HepG2 (cell line): ENCODE results near the gene SETD1B. TPM values are rescaled to one million over a fixed set of nuclear protein-coding genes. Genes with fewer than 3 reads are reported as not detected.

Experiments
- BORCS8-MEF2B ChIP-seq: sonication (generic); formaldehyde crosslinking; IDR thresholded peaks from 2 replicates; pipeline ENCODE4 v1.8.0; 2022; ENCODE audit warnings: mild to moderate bottlenecking, missing genetic modification reagents
- CAMTA2 ChIP-seq: sonication (generic); formaldehyde crosslinking; IDR thresholded peaks from 2 replicates; pipeline ENCODE4 v1.4.0; 2020; ENCODE audit warnings: mild to moderate bottlenecking, missing genetic modification reagents, borderline replicate concordance
- FLYWCH1 ChIP-seq: sonication (generic); formaldehyde crosslinking; IDR thresholded peaks from 2 replicates; pipeline ENCODE4 v1.8.1; 2023; ENCODE audit warnings: mild to moderate bottlenecking, missing genetic modification reagents
- FOXK2 ChIP-seq: fragments of 450-650 bp; IDR thresholded peaks from 2 replicates; pipeline ENCODE4 v1.6.1; 2016
- RFX3 ChIP-seq: IDR thresholded peaks from 2 replicates; pipeline ENCODE4 v1.6.1; 2016; ENCODE audit warnings: missing biosample characterization, missing genetic modification reagents
- TCF7 ChIP-seq: sonication (generic); IDR thresholded peaks from 2 replicates; pipeline ENCODE4 v1.6.1; 2016; ENCODE audit warnings: antibody characterized with exemption, low read depth
- ZC3H4 ChIP-seq: sonication (generic); formaldehyde crosslinking; IDR thresholded peaks from 2 replicates; pipeline ENCODE4 v1.4.0; 2020; ENCODE audit warnings: missing genetic modification reagents, borderline replicate concordance
- ZIK1 ChIP-seq: sonication (generic); formaldehyde crosslinking; IDR thresholded peaks from 2 replicates; pipeline ENCODE4 v1.5.0; 2020; ENCODE audit warnings: mild to moderate bottlenecking, low read depth, missing genetic modification reagents, borderline replicate concordance
- ZNF552 ChIP-seq: sonication (generic); formaldehyde crosslinking; IDR thresholded peaks from 2 replicates; pipeline ENCODE4 v1.9.0; 2022; ENCODE audit warnings: missing genetic modification reagents, mild to moderate bottlenecking, borderline replicate concordance
- ZNF670 ChIP-seq: sonication (generic); formaldehyde crosslinking; IDR thresholded peaks from 2 replicates; pipeline ENCODE4 v1.8.0; 2022; ENCODE audit warnings: mild to moderate bottlenecking, missing genetic modification reagents, borderline replicate concordance
- polyA plus RNA-seq, 8 experiments: library from polyadenylated mRNA; depleted of rRNA in 3 of 8; stranded (reverse) in 7 of 8; unstranded in 1 of 8; fragments of >200 nt; fragmentation: Illumina TruSeq in 4 of 8; extraction: Trizol in 4 of 8; gene quantifications; 2 replicates each; pipeline versions ENCODE4 v1.2.1 to v1.2.3, GENCODE V29; 2011 to 2016; ENCODE audit warnings: low read depth in 4 of 8, missing spikeins in 1 of 8, mixed read lengths in 1 of 8; ENCODE audit not compliant: insufficient read depth in 1 of 8
- total RNA-seq, 5 experiments: library from RNA; depleted of rRNA; stranded (reverse); fragments of >200 nt; fragmentation: Illumina TruSeq; extraction: Trizol; gene quantifications; 2 replicates each; pipeline ENCODE4 v1.2.3, GENCODE V29; 2016; ENCODE audit warnings: low read depth in 1 of 5
- TF ChIP-seq, protein P1 (sequence below): sonication (generic); formaldehyde crosslinking; IDR thresholded peaks from 2 replicates; pipeline ENCODE4 v1.4.0; 2020; ENCODE audit warnings: missing genetic modification reagents, borderline replicate concordance
- TF ChIP-seq, protein P2 (sequence below): sonication (generic); formaldehyde crosslinking; IDR thresholded peaks from 2 replicates; pipeline ENCODE4 v1.5.0; 2020; ENCODE audit warnings: missing genetic modification reagents
- TF ChIP-seq, protein P3 (sequence below): sonication (generic); formaldehyde crosslinking; IDR thresholded peaks from 2 replicates; pipeline ENCODE4 v1.8.0; 2022; ENCODE audit warnings: missing genetic modification reagents, mild to moderate bottlenecking, moderate library complexity, borderline replicate concordance
- TF ChIP-seq, protein P4 (sequence below): sonication (generic); formaldehyde crosslinking; IDR thresholded peaks from 2 replicates; pipeline ENCODE4 v1.5.1; 2020; ENCODE audit warnings: mild to moderate bottlenecking, missing genetic modification reagents

SETD1B gene
- total and polyA plus RNA-seq, 2 of the 13 experiments (the other 11 are each of a cell fraction or from before 2014, with no cell fraction given): 1.1 to 1.4 TPM

DNA sequence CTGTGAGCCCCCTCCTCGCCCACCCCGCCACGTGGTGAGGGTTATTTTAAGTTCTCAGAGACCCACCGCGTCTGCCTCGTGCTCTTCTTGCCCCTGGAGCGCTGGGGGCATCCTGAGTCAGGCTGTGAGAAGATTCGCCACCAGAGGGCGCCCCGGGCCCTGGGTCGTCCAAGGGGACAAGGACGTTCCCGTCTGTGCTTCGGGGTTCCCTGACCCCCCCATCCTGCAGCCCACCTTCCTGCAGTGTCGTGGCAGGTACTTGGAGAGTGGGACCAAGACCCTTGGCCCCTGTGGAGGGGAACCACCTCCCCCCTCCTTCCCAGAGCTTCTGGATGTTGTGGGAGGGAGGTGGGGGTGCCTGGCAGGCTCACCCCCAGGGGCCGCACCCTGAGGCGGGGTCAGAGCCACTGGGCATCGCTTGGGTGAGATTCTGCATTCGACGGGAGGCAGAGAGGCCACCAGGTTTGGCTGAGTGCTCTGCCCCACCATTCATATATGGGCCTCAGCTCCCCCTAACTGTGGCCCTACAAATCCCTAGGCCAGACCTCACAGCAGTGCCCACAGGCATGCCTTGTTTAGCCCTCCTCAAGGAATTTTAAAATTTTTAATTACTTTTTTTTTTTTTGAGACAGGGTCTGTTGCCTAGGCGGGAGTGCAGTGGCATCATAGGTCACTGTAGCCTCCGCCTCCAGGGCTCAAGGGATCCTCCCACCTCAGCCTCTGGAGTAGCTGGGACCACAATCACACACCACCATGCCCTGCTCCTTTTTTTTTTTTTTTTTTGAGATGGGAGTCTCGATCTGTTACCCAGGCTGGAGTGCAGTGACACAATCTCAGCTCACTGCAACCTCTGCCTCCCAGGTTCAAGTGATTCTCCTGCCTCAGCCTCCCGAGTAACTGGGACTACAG lies 27.4 kb upstream of the SETD1B start (continued):
- TF ChIP-seq, protein P1, sequence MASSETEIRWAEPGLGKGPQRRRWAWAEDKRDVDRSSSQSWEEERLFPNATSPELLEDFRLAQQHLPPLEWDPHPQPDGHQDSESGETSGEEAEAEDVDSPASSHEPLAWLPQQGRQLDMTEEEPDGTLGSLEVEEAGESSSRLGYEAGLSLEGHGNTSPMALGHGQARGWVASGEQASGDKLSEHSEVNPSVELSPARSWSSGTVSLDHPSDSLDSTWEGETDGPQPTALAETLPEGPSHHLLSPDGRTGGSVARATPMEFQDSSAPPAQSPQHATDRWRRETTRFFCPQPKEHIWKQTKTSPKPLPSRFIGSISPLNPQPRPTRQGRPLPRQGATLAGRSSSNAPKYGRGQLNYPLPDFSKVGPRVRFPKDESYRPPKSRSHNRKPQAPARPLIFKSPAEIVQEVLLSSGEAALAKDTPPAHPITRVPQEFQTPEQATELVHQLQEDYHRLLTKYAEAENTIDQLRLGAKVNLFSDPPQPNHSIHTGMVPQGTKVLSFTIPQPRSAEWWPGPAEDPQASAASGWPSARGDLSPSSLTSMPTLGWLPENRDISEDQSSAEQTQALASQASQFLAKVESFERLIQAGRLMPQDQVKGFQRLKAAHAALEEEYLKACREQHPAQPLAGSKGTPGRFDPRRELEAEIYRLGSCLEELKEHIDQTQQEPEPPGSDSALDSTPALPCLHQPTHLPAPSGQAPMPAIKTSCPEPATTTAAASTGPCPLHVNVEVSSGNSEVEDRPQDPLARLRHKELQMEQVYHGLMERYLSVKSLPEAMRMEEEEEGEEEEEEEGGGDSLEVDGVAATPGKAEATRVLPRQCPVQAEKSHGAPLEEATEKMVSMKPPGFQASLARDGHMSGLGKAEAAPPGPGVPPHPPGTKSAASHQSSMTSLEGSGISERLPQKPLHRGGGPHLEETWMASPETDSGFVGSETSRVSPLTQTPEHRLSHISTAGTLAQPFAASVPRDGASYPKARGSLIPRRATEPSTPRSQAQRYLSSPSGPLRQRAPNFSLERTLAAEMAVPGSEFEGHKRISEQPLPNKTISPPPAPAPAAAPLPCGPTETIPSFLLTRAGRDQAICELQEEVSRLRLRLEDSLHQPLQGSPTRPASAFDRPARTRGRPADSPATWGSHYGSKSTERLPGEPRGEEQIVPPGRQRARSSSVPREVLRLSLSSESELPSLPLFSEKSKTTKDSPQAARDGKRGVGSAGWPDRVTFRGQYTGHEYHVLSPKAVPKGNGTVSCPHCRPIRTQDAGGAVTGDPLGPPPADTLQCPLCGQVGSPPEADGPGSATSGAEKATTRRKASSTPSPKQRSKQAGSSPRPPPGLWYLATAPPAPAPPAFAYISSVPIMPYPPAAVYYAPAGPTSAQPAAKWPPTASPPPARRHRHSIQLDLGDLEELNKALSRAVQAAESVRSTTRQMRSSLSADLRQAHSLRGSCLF (CRISPR knock-in tag): no peak
- TF ChIP-seq ZIK1 (CRISPR knock-in tag) (no peak), CAMTA2 (CRISPR knock-in tag) (no peak), BORCS8-MEF2B (no peak), TCF7 (no peak), FOXK2 (no peak), ZC3H4 (no peak), ZNF670 (CRISPR knock-in tag) (no peak), ZNF552 (CRISPR knock-in tag) (no peak), RFX3 (CRISPR knock-in tag) (no peak), FLYWCH1 (CRISPR knock-in tag) (no peak)
- TF ChIP-seq, protein P2, sequence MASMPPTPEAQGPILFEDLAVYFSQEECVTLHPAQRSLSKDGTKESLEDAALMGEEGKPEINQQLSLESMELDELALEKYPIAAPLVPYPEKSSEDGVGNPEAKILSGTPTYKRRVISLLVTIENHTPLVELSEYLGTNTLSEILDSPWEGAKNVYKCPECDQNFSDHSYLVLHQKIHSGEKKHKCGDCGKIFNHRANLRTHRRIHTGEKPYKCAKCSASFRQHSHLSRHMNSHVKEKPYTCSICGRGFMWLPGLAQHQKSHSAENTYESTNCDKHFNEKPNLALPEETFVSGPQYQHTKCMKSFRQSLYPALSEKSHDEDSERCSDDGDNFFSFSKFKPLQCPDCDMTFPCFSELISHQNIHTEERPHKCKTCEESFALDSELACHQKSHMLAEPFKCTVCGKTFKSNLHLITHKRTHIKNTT (CRISPR knock-in tag): no peak
- TF ChIP-seq, protein P3, sequence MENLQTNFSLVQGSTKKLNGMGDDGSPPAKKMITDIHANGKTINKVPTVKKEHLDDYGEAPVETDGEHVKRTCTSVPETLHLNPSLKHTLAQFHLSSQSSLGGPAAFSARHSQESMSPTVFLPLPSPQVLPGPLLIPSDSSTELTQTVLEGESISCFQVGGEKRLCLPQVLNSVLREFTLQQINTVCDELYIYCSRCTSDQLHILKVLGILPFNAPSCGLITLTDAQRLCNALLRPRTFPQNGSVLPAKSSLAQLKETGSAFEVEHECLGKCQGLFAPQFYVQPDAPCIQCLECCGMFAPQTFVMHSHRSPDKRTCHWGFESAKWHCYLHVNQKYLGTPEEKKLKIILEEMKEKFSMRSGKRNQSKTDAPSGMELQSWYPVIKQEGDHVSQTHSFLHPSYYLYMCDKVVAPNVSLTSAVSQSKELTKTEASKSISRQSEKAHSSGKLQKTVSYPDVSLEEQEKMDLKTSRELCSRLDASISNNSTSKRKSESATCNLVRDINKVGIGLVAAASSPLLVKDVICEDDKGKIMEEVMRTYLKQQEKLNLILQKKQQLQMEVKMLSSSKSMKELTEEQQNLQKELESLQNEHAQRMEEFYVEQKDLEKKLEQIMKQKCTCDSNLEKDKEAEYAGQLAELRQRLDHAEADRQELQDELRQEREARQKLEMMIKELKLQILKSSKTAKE (CRISPR knock-in tag): no peak
- TF ChIP-seq, protein P4, sequence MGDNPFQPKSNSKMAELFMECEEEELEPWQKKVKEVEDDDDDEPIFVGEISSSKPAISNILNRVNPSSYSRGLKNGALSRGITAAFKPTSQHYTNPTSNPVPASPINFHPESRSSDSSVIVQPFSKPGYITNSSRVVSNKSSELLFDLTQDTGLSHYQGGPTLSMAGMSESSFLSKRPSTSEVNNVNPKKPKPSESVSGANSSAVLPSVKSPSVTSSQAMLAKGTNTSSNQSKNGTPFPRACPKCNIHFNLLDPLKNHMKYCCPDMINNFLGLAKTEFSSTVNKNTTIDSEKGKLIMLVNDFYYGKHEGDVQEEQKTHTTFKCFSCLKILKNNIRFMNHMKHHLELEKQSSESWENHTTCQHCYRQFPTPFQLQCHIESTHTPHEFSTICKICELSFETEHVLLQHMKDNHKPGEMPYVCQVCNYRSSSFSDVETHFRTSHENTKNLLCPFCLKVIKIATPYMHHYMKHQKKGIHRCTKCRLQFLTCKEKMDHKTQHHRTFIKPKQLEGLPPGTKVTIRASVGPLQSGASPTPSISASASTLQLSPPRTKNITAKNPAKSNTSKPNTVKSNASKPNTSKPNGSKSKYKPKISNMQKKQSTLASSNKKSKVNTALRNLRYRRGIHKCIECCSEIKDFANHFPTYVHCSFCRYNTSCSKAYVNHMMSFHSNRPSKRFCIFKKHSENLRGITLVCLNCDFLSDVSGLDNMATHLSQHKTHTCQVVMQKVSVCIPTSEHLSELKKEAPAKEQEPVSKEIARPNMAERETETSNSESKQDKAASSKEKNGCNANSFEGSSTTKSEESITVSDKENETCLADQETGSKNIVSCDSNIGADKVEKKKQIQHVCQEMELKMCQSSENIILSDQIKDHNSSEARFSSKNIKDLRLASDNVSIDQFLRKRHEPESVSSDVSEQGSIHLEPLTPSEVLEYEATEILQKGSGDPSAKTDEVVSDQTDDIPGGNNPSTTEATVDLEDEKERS (CRISPR knock-in tag): no peak
